D341Med (cell line): ENCODE results near the gene ZBTB32.
A peak's percentile ranks its signal among the peaks of the same experiment; 100 is the strongest.

Source experiments
- DNase-seq: peaks from one replicate; pipeline ENCODE4 v3.0.0; 2012; ENCODE audit warnings: low spot score

ZBTB32 gene

DNA sequence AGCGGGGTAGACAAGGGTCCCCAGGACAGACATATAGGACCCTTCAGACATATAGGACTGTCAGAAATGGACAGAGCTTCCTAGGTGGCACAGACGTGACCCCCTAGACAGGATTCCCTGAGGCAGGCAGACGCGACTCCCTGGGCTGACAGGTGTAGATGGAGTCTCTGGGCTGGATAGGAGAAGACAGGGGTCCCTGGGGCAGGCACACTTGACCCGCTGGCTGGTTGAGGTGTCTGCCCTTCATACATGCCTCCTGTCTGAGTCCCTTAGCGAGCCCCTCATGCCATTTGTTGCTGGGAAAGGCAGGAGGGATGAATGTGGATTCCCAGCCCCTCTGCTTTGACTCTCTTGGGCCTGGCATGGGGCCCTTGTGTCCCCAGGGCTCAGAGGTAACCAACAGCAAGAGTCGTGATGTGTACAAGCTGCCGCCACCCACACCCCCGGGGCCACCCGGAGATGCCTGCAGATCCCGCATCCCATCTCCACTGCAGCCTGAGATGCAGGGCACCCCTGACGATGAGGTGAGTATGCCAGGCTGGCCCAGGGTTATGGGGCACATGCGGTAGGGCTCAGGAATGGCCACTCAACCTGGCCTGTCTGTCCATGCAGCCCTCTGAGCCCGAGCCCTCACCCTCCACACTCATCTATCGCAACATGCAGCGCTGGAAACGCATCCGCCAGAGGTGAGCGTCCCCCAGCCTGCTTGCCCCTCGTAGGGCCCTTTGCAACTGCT, 49.4 kb downstream of the ZBTB32 start:
- DNase-seq: no peak

DNA sequence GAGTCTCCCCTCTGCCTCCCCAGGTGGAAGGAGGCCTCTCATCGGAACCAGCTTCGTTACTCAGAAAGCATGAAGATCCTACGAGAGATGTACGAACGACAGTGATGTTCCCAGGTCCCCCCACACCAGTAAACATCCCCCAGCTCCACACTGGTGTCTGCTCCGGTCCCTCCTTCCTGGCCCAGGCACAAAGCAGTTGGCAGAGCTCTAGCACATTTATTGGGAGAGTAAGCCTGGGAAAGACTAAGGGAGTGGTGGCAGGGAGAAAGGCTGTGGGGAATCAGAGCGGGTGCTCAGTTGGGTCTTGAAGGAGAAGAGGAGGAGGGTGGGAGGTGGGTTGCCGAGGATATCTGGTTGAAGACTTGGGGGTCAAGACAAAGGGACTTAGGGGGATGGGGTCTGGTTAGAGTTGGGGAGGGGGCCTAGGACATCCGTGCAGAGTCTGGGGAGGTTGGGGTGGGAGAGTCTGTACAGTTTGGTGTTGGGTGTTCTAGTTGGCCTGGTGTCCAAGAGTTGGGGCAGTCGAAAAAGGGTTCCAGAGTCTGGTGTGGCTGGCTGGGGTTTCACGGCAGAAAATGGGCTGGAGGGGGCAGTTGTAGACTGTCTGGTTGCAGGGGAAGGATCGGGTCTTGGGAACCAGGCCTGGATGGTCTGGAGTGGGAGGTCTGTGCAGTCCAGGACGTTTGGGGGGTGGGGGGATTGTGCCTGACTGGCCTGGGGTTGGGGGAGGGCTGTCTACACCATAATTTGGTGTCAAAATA, 50.2 kb downstream of the ZBTB32 start:
- no peak for DNase-seq

DNA sequence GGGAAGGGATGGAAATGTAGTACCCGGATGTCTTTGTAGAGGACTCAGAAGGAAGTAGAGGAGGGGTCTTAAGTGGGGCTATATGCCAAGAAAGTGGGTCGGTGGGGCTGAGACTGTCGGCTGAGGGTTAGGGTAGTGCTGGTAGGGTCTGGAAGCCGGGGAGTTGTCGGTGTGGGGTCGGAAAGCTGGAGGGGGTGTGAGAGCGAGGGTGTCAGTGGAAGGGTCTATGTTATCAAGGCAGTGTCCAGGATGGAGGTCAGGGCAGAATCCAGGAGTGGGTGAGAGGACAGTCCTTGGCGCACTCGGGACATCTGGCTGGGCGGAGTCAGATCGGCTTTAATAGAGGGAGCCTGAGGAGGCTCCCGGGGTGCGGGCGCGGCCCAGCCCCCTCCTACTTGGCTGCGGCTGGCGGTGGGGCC, 50.8 kb downstream of the ZBTB32 start:
- DNase-seq: peak; percentile 70

DNA sequence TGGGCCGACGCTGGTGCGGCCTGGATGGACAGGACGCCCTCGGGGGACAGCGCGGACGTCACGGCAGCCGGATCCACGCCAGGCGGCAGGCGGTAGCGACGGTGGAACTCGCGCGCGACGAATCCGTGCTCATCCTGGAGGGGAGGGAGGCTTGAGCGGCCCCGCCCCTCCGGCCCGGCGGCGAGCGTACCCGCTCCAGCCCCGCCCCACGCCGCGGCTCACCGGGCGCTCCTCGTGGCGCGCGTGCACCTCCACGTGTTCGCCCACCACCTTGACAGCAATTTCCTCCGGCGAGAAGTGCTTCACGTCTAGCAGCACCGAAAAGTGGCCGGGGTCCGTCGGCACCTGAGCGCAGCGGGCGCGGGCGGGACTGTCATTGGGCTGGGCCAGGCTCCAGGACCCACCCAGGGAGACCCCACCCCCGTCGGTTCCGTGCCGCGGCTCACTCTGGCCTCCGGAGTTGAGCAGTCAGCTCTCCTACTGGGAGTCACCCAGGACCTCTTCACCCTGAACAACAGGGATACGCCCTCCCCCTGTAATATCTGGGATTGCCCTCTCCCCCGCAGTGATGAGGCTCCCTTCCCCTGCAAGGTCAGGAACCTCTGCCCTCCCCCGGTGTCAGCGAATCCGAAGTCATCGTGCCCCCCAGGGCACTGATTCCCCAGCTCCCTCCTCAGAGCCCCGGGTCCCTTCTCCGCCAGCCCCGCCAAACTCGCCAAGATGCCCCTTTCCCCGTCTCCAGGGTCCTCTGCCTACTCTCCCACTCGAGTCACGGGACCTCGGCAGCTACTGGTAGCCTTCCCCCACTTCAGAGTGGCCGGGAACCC, 51.4 kb downstream of the ZBTB32 start:
- peak; percentile 70 for DNase-seq

DNA sequence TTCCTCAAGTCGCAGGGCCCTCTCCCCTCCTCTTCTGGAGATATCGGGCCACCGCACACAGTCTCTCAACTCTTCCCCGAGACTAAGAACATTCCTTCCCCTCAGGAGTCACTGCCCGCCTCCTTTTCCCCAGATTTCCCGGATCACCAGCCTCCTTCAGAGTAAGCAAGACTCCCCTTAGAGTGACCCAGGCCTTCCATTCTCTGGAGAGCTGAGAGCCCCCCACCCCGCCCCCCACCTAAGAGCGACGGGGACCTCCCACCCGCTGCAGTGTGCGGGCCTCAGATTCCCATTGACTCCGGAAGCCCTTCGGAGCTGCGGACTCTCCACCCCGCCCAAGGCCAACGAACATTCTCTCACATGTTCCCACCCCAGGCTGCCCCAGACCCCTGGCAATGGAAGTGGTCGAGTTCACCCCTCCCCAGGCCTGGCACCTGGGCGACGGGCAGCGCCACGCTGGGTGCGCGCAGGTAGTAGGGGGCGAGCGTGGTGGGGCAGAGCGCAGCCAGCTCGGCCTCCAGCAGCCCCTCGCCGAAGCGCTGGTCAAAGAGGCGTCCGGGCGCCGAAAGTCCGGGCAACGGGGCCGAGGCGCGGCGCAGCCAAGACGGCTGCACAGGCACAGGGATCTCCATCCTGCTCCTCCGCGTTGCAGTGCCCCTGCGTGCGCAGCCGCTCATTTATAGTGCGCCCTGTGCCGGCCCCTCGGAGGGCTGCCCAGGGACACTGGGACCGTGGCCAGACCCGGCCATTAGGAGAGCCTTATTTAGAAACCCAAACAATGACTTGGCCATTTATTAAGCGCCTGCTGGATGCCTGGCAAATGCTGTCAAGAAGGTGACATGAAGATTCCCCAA, 52.2 kb downstream of the ZBTB32 start, which contains the start of gene HSPB6:
Gene HSPB6 (minus strand): TSS at position 653 of the 854 bp plus-strand sequence. CDS start 21 bp downstream, at position 632.
- DNase-seq: no peak

DNA sequence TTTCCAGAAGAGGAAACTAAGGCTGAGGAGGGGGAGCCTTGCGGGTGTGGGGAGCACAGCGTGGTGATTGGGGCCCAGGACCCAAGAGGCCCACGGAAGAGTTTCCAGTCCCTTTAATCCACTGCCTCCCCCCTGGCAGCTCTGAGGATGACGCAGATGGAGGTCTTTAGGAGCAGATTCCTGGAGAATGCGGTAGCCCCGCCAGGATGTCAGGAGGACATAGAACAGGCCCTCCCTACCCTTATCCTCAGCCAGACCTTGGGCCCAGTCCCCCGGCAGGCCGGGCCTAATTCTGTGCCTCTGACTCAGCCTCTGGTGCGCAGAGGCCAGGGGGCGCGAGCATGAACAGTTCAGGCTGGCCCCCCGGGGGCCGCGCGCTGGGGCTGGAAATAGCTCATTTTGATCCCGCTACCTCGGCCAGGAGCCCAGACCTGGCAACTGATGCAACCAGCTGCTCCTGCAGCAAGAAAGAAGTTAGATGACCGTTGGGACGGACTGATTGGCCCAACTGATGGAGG, 52.9 kb downstream of the ZBTB32 start:
- DNase-seq: peak; percentile 59

DNA sequence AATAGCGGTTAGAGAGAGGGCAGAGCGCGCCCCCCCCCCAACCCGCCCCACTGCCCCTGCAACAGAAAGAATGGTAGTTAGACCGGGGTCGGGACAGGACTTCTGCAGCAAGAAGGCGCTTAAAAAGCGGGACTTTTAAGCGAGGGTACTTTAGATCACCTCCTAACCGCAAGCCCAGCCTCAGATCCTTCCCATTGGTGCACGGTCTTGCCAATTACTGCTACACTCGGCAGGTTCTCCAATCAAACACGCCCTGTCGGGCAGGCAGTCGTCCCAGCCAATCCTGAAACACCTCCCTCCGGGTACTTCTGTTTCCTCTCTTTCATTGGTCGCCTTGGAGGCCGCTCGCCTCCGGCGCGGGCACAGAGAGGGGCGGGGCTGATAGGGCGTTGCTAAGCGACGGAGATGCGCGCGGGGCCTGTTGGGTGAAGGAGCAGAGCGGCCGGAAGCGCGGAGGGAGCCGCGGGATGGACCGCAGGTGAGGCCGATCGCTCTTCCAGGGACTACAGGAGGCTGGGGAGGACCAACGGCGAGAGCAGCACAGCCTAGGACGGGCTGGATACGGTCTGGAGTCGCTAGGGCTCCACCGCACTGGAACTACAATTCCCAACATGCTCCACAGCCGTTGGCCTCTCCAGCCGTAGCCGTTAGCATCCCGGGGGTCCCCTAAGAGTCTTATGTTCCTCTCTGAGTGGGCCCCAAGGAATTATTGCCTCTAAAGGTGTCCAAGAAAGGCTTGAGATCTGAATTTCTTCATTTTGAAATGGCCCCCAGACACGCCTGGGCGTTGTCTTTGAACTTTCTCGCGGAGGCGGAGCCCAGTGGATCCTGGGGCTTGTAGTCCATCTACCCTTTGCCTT, 53.6 kb downstream of the ZBTB32 start, which contains the start of gene PROSER3:
Gene PROSER3 (plus strand): TSS at position 428 of the 860 bp plus-strand sequence. CDS start 40 bp downstream, at position 468.
- peak; percentile 97 for DNase-seq

DNA sequence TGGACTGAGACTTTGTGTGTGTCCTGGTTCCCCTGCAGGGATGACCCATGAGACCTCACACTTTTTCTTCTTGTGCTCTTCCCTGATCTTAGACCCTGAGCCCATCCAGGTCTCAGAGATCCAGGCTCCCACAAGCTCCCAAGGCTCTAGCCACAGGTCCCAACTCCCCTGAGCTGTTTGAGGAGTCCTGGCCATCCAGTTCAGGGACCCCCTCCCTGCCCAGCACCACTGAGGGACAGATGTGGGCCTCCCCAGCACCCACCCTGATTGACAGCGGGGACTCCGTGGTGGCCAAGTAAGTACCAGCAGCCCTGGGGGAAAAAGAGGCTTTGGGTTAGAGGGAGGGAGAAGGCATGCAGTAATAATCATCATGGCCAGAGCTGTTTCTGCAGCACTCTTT, 55.3 kb downstream of the ZBTB32 start:
- DNase-seq: no peak

DNA sequence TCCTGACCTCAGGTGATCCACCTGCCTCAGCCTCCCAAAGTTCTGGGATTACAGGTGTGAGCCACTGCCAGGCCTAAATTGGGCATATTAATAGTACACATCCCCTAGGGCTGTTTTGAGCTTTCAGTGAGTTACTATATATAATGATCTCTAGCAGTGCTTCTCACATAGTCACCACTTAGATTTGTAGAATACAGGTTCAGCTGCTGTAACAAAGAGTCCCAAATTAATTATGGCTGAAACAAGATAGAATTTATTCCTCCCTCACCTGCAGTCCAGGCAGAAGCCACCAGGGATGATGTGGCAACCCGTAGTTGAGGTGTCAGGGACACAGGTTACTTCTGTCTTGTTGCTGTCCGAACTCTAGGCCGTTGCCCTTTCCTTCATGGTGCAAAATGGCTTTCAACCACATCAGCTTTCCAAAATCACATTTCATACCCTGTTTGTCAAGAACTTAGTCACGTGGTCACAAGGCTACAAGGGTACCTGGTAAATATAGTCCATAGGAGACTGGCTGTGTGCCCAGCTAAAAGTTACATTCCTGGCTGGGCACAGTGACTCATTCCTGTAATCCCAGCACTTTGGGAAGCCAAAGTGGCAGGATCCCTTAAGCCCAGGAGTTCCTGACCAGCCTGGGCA, 56.5 kb downstream of the ZBTB32 start:
- no peak for DNase-seq

DNA sequence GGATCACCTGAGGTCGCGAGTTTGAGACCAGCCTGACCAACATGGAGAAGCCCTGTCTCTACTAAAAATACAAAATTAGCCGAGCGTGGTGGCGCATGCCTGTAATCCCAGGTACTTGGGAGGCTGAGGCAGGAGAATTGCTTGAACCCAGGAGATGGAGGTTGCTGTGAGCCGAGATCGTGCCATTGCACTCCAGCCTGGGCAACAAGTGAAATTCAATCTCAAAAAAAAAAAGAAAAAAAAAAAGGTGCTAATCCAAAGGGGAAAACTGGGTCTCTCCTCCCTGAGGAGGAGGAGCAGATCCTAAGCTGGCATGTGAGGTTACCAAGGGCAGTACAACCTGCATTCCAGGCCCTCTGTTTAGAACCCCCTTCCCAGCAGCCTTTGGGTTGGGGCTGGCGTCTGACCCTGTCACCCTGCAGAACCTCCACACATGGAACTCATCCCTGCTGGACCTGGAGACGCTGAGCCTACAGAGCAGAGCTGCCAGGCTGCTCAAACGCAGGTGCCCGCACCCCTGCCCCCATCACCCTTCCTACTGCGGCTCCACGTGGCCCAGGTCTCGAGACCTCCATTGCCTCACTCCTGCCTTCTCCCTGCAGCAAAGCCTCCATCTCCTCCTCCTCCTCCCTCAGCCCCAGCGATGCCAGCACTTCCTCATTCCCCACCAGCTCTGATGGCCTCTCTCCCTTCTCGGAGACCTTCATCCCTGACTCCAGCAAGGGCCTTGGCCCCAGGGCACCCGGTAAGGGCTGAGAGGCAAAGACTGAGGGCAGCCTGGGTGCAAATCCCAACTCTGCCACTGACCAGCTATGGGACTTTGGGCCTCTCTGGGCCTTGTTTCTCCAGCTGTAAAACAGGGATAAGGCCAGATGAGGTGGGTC, 60.3 kb downstream of the ZBTB32 start:
- no peak for DNase-seq
